GM20431 (cell line): ENCODE results near the gene ZFYVE19.
"Not testable (repeated sequence)": the region's sequence is repeated elsewhere in the genome, so short reads cannot be mapped to it uniquely, and the experiment has no call there.

Experiments used
- in situ Hi-C: fragments of 300-500 bp; cut with MseI, MboI; formaldehyde crosslinking; loops from one replicate; pipeline ENCODE4 v1.15.0; 2020; ENCODE audit warnings: low sequenced_read_pairs; ENCODE audit not compliant: unreplicated experiment

The ZFYVE19 gene

DNA sequence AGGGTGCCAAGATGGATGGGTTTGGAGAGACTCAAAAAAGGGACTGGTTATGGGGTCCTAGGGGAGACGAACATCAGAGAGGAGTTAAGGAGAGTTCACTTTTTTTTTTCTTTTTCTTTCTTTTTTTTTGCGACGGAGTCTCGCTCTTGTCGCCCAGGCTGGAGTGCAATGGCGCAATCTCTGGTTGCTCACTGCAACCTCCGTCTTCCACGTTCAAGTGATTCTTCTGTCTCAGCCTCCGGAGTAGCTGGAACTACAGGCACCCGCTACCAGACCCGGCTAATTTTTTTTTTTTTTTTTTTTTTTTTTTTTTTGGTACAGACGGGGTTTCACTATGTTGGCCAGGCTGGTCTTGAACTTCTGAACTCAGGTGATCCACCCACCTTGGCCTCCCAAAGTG is 38.1 kb downstream of the ZFYVE19 start:
- in situ Hi-C loops = no loop called here

DNA sequence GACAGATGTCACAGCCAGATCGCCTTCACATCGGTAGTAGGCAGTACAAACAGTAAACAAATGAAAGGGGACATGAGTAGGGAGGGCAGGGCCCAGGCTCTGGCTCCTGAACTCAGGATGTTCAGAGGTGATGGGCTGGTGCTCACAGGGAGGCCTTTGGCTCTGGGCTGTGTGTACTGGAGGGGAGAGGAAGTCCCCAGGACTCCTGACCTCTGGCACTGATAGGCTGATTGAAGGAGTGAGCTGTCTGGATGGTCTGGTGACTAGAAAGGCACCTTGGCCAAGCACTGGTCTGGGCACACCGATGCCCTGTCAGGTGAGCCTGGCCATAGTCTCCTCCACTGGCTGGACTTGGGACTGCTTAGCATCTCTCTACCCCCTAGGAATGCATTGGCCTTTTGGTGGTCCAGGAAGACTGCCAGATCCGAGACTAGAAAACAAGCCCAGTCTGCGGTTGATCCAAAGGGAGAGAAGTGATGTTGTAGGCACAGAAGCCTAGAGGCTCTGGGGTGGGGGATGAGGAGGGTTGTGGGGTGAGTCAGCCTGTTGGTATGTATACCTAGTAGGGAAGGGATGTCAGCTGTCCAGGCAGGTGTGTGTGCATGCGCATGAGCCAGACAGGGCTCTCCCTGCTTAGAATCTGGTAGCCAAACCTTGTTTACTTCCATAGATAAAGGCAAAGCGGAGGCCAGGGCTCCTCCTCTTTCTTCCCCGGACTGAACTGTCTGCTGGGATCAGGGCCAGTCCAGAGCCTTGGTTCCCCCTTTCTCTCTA is 38.8 kb downstream of the ZFYVE19 start:
- in situ Hi-C loops = no loop called here

DNA sequence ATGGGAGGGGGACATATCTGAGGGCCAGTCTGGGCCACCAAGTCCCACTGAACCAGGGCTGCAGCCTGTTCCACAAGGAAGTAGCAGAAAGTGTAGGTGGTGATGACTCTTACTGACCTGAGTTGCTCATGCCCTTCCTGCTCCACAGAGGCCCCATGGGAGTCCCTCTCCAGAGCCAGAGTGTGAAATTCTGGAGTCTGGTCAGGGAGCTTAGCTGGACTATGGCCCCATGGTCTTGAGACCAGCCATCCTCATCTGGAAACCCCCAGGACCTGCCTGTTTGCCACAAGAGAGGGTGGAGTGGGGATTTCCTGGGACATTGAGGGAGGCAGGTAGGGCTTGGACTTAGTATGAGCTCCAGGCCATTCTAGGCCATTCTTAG is 39.9 kb downstream of the ZFYVE19 start:
- in situ Hi-C loops = no loop called here

DNA sequence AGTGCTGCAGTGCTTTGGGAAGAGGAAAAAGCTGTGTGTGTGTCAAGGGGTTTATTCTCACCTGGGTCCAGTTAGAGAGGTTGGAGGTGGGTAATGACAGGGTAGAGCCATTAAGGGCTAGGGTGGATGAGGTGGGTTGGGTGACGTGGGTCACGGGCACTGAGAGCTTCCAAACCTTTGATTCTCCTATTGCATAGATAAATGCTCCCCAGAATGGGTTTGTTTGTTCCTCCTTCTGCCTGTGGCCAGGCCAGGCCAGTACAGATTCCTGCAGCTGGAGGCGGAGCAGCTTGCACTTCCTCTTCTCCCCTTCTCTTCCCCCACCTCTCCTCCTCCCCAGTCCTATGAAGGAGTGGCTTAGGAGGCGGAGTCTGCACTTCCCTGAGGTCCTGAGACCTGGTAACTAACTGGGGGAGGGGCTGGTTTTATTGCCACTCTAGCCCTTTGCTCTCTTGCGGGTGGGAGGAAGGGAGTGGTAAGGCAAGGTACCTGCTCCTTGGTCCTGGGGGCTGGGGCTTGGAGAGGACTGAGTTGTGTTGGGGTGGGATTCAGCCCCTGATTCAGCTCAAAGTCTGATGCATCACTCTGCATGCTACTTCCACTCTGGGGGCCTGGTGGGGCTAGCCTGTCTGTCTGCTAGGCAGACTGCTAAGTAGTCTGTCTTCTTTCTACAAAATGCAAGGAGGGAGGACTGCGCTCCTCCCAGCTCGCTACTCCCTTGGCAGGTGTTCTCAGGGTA is 40.5 kb downstream of the ZFYVE19 start:
- in situ Hi-C loops = no loop called here

DNA sequence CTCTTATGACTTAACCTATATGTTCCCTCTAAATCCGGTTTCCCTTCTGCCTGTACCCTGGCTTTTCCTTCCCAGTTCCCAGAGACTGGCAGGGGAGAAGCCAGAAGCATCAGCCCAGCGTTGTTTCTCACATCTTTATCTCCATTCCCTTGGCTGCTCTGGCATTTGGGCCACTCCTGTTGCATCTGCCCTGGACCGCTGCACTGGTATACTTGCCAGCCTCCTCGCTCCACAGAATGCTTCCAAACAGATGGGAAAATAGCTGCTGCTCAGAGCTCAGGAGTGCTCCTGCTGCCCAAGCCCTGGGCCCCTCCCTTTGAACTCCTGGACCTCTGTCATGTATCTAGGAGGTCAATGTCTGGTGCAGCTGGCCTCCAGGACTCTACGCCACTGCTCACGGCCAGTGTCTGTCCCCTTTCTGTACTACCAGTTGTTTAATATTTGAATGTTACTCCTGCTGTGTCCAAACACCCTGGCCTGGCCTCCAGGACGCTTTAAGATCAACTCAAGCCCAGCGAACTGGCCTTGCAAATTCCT is 43.8 kb downstream of the ZFYVE19 start:
- in situ Hi-C loops = no loop called here

DNA sequence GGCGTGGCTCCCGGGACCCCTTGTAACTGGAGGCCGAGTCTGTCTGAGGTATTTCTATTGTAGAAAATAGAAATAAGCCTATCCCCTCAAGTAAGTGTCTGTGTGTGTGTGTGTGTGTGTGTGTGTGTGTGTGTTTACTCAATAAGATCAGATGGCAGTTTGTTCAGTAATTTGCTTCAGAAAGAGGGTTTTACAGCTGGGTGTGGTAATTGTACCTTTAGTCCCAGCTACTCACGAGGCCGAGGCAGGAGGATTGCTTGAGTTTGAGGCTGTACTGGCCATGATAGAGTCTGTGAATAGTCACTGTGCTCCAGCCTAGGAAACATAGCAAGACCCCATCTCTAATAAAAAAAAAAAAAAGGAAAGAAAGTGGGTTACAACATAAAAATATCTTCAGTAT is 45.6 kb downstream of the ZFYVE19 start:
- in situ Hi-C loops = no loop called here

DNA sequence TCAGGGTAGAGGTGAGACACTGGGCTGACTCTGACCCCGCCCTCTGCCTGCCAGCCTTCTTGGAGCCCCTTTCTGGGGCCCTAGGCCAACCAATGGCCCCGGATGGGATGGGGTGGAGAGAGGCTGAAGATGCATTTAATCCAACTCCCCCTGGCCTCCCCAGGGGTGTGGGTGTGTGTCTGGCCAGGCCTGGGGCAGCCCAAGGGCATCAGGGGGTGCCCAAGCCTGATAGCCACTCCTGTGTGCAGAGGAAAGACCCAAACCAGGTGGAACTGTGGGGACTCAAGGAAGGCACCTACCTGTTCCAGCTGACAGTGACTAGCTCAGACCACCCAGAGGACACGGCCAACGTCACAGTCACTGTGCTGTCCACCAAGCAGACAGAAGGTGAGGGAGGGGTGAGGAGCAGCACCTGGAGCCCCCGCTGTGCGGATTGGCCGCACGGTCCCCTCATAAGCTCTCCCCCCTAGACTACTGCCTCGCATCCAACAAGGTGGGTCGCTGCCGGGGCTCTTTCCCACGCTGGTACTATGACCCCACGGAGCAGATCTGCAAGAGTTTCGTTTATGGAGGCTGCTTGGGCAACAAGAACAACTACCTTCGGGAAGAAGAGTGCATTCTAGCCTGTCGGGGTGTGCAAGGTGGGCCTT is 46.5 kb downstream of the ZFYVE19 start:
- in situ Hi-C loops = no loop called here

DNA sequence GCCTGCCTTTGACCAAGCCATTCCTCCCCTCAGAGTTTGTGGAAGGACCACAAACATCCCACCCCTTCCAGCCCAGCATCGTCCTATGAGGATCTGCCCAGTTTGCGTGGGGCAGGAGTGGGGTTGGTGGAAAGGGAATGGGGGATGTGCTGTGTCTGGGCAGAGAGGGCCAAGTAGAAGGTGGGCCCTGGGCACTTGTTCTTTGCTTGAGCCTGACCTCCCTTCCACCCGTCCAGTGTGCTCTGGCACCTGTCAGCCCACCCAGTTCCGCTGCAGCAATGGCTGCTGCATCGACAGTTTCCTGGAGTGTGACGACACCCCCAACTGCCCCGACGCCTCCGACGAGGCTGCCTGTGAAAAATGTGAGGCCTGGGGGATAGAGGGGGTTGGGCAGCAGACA is 47.3 kb downstream of the ZFYVE19 start:
- in situ Hi-C loops = no loop called here

DNA sequence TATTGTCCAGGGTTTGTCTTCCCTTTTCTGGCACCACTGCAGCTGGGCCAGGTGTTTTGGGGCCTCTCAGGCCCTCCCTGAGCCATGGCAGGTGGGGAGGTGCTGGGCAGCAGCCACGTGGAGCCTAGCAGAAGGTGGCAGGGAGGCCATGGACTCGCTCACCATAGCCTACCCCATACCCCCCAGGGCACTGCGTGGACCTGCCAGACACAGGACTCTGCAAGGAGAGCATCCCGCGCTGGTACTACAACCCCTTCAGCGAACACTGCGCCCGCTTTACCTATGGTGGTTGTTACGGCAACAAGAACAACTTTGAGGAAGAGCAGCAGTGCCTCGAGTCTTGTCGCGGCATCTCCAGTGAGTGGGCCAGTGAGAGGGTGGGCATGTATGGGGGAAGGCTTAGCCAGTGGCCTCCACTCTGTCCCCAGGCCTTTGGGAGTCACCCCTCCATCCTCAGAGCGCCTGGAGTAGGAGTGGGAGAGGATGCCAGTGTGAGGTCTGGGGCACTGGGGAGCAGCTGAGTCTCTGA is 48.9 kb downstream of the ZFYVE19 start:
- in situ Hi-C loops = no loop called here

DNA sequence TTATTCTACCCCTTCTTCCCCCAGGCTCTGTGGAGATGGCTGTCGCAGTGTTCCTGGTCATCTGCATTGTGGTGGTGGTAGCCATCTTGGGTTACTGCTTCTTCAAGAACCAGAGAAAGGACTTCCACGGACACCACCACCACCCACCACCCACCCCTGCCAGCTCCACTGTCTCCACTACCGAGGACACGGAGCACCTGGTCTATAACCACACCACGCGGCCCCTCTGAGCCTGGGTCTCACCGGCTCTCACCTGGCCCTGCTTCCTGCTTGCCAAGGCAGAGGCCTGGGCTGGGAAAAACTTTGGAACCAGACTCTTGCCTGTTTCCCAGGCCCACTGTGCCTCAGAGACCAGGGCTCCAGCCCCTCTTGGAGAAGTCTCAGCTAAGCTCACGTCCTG is 49.9 kb downstream of the ZFYVE19 start:
- in situ Hi-C loops = no loop called here

DNA sequence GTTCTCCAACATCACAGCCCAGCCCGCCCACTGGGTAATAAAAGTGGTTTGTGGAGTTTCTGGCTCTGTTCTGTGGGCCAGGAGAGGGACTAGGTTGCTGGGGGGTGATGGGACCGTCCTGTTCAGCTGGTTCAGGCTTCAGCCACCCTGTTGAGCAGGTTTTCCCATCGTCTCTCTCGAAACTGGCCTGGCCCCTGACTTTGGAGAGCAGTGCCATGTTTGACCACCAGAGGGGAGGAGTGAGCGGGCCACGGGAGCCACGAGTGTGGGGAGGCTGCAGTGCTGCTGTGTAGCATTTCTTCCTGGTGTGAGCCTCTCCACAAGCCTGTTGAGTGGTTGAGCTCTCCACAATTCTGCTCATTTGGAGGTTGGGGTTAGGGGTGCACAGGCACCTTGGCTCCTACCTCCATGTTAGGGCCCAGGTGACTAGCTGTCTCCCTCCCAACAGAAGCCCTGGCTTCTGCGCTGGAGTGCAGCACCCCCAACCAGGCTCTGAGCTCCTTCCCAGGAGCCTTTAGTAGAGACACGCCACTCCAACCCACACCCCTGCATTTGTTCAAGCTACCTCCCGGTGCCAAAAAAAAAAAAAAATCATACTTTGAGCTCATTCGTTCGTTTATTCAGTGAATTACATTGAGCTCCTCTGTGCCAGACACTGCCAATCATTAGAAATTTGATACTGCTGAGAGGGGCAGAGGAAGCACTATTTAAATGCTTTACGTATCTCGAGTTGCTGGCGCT is 50.9 kb downstream of the ZFYVE19 start:
- in situ Hi-C loops = no loop called here

DNA sequence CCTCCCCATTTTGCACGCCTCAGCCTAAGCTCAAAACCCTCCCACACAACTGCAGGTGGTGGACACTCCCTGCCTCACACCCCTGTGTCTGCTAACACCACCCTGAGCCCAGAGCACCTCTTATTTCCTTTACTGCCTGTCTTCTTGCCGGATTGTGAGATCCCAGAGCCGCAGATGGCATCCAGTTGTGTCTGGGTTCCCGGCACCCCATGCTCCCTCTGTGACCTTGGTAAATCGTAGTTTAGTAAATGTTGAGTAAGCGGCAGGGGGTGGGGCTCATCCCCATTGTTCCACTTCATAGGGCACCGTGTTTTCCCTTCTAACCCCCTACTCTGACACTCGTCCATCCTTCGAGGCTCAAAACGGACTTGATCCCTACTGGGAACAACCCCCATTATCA is 51.8 kb downstream of the ZFYVE19 start:
- in situ Hi-C loops = no loop called here

DNA sequence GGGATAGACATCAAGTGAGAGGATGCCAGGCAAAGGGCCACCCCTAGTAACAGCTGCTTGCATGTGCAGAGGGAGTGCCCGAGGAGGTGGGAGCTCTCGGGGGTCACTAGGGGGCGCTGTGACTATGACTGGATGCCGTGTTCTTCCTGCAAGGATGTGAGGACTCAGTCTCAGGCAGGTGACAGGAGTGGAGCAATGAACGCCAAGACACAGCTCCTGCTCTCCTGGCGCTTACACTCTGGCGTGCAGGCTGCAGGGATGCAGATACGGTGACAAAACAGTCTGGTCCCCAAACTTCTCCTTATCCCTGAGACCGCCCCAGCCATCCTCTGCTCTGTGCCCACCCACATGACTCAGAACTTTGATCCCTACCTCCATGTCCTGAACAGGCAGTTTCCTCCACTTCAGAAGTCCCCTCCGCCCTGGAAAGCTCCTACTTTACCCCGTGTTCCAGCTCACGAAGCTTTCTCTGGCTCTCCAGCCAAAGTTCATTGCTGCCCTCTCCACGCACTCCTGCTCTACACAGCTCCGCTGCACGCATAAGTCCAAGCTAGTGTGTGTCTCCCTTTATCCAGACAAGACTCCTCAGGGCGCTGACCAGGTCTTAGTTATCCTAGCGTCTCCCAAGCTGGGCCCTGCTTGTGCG is 52.4 kb downstream of the ZFYVE19 start:
- in situ Hi-C loops = no loop called here

DNA sequence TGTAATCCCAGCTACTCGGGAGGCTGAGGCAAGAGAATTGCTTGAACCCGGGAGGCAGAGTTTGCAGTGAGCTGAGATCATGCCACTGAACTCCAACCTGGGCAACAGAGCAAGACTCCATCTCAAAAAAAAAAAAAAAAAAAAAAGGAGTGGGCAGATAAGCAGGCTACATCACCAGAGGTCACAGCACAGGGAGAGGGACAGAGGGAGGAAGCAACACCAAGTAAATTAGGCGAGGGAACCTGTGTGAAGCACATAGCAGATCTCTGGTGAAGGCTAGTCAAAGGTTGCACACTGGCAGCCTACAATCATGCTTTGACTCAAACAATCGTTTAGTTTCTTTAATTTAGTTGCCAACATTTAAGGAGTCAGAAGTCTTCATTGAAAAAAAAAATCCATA is 54.3 kb downstream of the ZFYVE19 start:
- in situ Hi-C loops = not testable (repeated sequence)

DNA sequence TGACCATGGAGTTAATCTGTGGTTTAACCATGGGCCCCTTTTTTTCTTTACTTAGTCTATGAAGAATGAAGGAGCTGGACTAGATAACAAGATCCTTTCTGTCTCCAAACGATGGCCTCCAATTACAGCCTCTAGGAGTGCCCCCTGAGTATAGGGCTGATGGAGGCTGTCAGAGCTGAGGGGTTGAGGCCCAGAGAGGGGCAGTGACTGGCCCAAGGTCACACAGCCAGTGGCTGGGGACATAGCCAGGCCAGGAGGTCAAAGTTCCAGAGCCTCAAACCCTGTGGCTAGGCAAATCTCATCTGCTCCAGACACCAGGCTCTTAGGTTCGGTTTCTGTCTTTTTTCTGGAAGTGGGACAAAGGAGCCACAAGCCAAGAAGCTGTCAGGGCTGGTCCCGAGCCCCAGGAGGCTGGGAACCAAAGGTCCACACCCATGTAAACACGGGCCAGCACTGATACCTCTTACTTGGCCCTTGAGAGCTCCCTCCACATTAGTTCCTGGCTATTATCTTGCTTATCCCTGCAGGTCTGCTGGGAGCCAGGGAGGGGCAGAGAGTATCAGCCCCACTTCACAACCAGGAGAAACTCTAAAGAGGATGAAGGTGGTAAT is 56.9 kb downstream of the ZFYVE19 start:
- in situ Hi-C loops = no loop called here
